GM21515 (cell line): ENCODE data around the gene GPR87.

Experiments used
- ATAC-seq: cut with Tn5 transposase; IDR thresholded peaks from one replicate; pipeline ENCODE4 v1.9.1; 2021; ENCODE audit not compliant: unreplicated experiment

Gene GPR87

GRCh38 chr3:151283907-151284461 lies 32.6 kb downstream of the GPR87 start:
- no peak for ATAC-seq

GRCh38 chr3:151283387-151283786 lies 33.2 kb downstream of the GPR87 start:
- no peak for ATAC-seq

GRCh38 chr3:151282921-151283320 lies 33.7 kb downstream of the GPR87 start:
- ATAC-seq, result peak; percentile 60

- no peak for ATAC-seq
Measured at GRCh38 chr3:151281671-151282324, 34.8 kb downstream of the GPR87 start.

GRCh38 chr3:151278230-151278629 lies 38.4 kb downstream of the GPR87 start, which contains the start of gene P2RY14:
P2RY14 (minus strand) TSS chr3:151278542; CDS start chr3:151214316, 64,226 bp downstream.
- no peak for ATAC-seq

GRCh38 chr3:151276687-151277042 lies 40.0 kb downstream of the GPR87 start:
- ATAC-seq, result peak; percentile 48

GRCh38 chr3:151276038-151276686 lies 40.5 kb downstream of the GPR87 start:
- peak; percentile 15 for ATAC-seq

GRCh38 chr3:151275091-151275490 lies 41.5 kb downstream of the GPR87 start:
- ATAC-seq, result no peak

- ATAC-seq, result no peak
Measured at GRCh38 chr3:151269631-151270030, 47.0 kb downstream of the GPR87 start.

GRCh38 chr3:151268267-151269235 lies 48.1 kb downstream of the GPR87 start:
- ATAC-seq, result peak; percentile 67

- ATAC-seq, result no peak
Measured at GRCh38 chr3:151267066-151267465, 49.6 kb downstream of the GPR87 start.

GRCh38 chr3:151265866-151266265 lies 50.8 kb downstream of the GPR87 start:
- ATAC-seq, result peak; percentile 92

- ATAC-seq, result no peak
Measured at GRCh38 chr3:151265166-151265565, 51.5 kb downstream of the GPR87 start.

GRCh38 chr3:151264605-151265004 lies 52.0 kb downstream of the GPR87 start:
- ATAC-seq, result no peak

- ATAC-seq, result no peak
Measured at GRCh38 chr3:151262871-151263525, 53.6 kb downstream of the GPR87 start.

- ATAC-seq, result no peak
Measured at GRCh38 chr3:151259664-151260063, 57.0 kb downstream of the GPR87 start.

- ATAC-seq, result no peak
Measured at GRCh38 chr3:151256749-151257148, 59.9 kb downstream of the GPR87 start.

- ATAC-seq, result no peak
Measured at GRCh38 chr3:151248772-151249337, 67.8 kb downstream of the GPR87 start.
